OCI-LY3 (cell line): Measurements from ENCODE around the gene FGD5.

Source experiments
- H2AFZ ChIP-seq: fragments of 200-600, 300-600 bp; shearing (Covaris generic); 2 replicates; pipeline ENCODE4 v1.6.0; 2014; ENCODE audit warnings: antibody characterized with exemption, low read depth, low read length
- H3K27ac ChIP-seq: fragments of 200-600, 300-600 bp; sonication (generic); 2 replicates; pipeline ENCODE4 v1.5.1; 2014; ENCODE audit warnings: mild to moderate bottlenecking, low read length, moderate library complexity, mixed read lengths
- H3K27me3 ChIP-seq: fragments of 200-600, 300-600 bp; sonication (generic); 2 replicates; pipeline ENCODE4 v1.6.1; 2014; ENCODE audit warnings: low read depth, low read length, mixed read lengths
- H3K36me3 ChIP-seq: fragments of 200-600, 300-600 bp; sonication (generic); replicated peaks from 2 replicates; pipeline ENCODE3; 2014; ENCODE audit warnings: low read depth, low read length, mixed read lengths
- H3K4me1 ChIP-seq: fragments of 300-600, 200-600 bp; sonication (generic); 2 replicates; pipeline ENCODE4 v1.6.1; 2014; ENCODE audit warnings: low read length, mixed read lengths
- H3K4me2 ChIP-seq: fragments of 200-600, 300-600 bp; sonication (generic); 2 replicates; pipeline ENCODE4 v1.6.1; 2014; ENCODE audit warnings: low read length, mixed read lengths
- H3K4me3 ChIP-seq: fragments of 300-600, 200-600 bp; sonication (generic); 2 replicates; pipeline ENCODE4 v1.5.1; 2014; ENCODE audit warnings: antibody characterized with exemption, mild to moderate bottlenecking, low read length, moderate library complexity
- H3K79me2 ChIP-seq: fragments of 300-600, 200-600 bp; shearing (Covaris generic); 2 replicates; pipeline ENCODE4 v1.6.1; 2014; ENCODE audit warnings: mild to moderate bottlenecking, low read length, mixed read lengths
- H3K9ac ChIP-seq: fragments of 300-600, 200-600 bp; shearing (Covaris generic); 2 replicates; pipeline ENCODE4 v1.6.0; 2014; ENCODE audit warnings: mild to moderate bottlenecking, low read length, moderate library complexity
- H3K9me3 ChIP-seq: fragments of 200-600, 300-600 bp; shearing (Covaris generic); 2 replicates; pipeline ENCODE4 v1.6.1; 2014; ENCODE audit warnings: low read length, mixed read lengths; ENCODE audit not compliant: insufficient read depth
- H4K20me1 ChIP-seq: fragments of 200-600, 300-600 bp; sonication (generic); 2 replicates; pipeline ENCODE4 v1.6.1; 2016; ENCODE audit warnings: low read length, mixed read lengths; ENCODE audit not compliant: insufficient read depth
- EZH2phosphoT487 ChIP-seq: fragments of 200-600 bp; shearing (Covaris generic); IDR thresholded peaks from 2 replicates; pipeline ENCODE4 v1.6.1; 2018; ENCODE audit warnings: antibody characterized with exemption, mixed run types, low read depth
- TF ChIP-seq, protein P1 (sequence below): fragments of 200-600, 300-600 bp; sonication (generic); IDR thresholded peaks from 2 replicates; pipeline ENCODE4 v1.5.1; 2014; ENCODE audit warnings: antibody characterized with exemption, low read length, low read depth

FGD5 gene

DNA sequence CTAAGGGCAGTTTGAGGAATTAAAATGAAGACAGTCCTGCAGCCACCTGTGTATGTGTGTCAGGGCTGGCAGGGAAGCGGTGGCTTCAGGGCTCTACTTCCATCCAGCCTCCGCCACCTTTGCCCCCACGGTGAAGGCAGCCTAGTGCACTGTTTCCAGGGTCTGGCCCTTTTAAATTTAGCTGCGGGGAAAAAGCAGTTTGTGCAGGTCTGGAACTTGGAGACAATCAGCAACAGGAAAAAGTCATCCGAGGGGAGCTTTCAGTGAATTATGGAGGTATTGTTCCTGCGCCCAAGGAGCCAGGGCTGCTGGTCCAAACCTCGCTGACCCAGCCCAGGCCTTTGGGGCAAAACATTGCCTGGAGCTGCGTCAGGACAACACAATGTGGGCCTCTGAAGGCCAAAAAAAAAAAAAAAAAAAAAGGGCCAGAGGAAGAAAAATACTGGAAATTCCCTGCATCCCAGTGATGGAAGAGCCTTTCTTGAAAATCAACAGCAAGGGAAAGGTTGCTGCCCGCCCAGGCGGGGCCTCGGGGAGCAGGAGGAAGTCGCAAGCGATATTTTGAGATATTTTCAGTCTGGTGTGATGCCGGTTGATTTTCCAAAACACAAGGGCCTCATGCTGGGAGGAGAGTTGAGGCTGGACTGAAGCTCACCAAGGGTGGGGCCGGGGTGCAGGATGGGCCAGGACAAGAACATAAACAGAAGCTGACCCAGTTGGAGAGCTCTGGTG lies 25.5 kb upstream of the FGD5 start:
- Histone ChIP-seq H3K36me3 (no peaks in the 10 kb centered on the region), H4K20me1 (no peaks in the 10 kb centered on the region), H3K4me3 (no peak overlapping the region), H3K4me1 (no peaks in the 10 kb centered on the region), H3K27ac (no peak overlapping the region), H3K27me3 (peaks cover 49% of the 10 kb centered on the region), H3K4me2 (no peak overlapping the region), H2AFZ (no peak overlapping the region), H3K9ac (no peak overlapping the region), H3K79me2 (no peaks in the 10 kb centered on the region), H3K9me3 (no peaks in the 10 kb centered on the region)
- TF ChIP-seq, protein P1, sequence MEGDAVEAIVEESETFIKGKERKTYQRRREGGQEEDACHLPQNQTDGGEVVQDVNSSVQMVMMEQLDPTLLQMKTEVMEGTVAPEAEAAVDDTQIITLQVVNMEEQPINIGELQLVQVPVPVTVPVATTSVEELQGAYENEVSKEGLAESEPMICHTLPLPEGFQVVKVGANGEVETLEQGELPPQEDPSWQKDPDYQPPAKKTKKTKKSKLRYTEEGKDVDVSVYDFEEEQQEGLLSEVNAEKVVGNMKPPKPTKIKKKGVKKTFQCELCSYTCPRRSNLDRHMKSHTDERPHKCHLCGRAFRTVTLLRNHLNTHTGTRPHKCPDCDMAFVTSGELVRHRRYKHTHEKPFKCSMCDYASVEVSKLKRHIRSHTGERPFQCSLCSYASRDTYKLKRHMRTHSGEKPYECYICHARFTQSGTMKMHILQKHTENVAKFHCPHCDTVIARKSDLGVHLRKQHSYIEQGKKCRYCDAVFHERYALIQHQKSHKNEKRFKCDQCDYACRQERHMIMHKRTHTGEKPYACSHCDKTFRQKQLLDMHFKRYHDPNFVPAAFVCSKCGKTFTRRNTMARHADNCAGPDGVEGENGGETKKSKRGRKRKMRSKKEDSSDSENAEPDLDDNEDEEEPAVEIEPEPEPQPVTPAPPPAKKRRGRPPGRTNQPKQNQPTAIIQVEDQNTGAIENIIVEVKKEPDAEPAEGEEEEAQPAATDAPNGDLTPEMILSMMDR, result no peak
- no peak for TF ChIP-seq EZH2phosphoT487

DNA sequence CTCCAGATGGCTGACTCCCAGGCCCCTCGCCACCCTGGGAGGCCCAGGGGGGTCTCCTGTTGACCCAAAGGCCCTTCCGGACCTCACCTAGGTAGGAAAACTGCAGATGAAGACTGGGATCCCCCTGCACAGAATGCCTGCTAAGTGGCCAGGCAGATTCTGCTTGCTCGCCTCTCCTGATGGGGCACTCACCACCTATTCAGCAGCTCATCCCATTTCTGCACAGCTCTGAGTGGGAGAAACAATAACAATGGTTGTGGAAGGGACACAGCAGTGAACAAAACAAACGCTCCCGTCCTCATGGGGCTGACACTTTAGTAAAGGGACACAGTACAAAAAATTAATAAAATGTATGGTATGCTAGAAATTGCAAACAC lies 24.9 kb upstream of the FGD5 start:
- Histone ChIP-seq H3K4me1 (no peaks in the 10 kb centered on the region), H3K4me2 (no peak overlapping the region), H3K9ac (no peak overlapping the region), H3K27me3 (peaks cover 53% of the 10 kb centered on the region), H3K79me2 (no peaks in the 10 kb centered on the region), H4K20me1 (no peaks in the 10 kb centered on the region), H3K9me3 (no peaks in the 10 kb centered on the region), H3K4me3 (no peak overlapping the region), H3K27ac (no peak overlapping the region), H3K36me3 (no peaks in the 10 kb centered on the region), H2AFZ (no peak overlapping the region)
- TF ChIP-seq, protein P1, result no peak
- TF ChIP-seq EZH2phosphoT487, result no peak

DNA sequence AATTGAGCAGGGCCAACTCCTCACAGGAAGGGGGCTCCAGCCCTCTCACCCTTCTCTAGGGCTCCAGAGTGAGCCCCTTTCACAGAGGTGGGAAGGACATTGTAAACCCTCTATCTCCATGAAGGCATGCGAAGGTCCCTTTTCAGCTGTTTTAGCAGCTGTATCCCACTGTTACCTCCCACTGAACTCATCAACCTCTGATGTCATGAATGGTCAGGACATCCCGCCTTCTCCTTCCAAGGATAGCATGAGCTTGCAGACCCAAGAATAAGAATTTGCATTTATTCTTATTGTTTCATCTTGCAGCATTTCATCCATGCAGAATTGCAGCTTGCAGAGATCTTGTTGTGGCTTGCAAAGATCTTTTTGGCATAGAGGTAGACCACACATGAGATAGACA lies 24.3 kb upstream of the FGD5 start:
- Histone ChIP-seq H2AFZ (no peak overlapping the region), H3K4me1 (no peaks in the 10 kb centered on the region), H3K27me3 (peaks cover 59% of the 10 kb centered on the region), H3K79me2 (no peaks in the 10 kb centered on the region), H3K9me3 (no peaks in the 10 kb centered on the region), H3K27ac (no peak overlapping the region), H3K4me3 (no peak overlapping the region), H3K36me3 (no peaks in the 10 kb centered on the region), H4K20me1 (no peaks in the 10 kb centered on the region), H3K9ac (no peak overlapping the region), H3K4me2 (no peak overlapping the region)
- TF ChIP-seq, protein P1, result no peak
- TF ChIP-seq EZH2phosphoT487, result no peak

DNA sequence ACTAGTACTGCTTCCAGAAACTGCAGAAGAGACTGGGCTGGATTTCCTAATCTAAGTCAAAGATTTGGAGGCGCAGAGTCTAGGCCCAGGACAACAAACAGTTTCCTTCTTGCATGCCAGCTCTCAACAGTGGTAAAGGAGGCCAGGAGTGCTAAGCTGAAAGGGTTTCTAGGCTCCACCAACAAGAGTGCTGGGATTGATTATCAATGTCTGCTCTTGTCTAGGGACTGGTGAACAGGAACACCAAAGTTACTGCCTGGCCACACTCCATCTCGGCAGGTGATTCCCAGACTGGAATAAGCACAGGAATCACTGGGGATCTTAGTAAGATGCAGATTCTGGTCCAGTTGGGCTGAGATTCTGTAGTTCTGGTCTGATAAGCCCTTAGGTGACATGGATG lies 22.8 kb upstream of the FGD5 start:
- H3K9me3 ChIP-seq, result no peaks in the 10 kb centered on the region
- peaks cover 72% of the 10 kb centered on the region for H3K27me3 ChIP-seq
- H2AFZ ChIP-seq, result no peak overlapping the region
- no peak overlapping the region for H3K4me3 ChIP-seq
- H4K20me1 ChIP-seq, result no peaks in the 10 kb centered on the region
- H3K4me1 ChIP-seq, result no peaks in the 10 kb centered on the region
- TF ChIP-seq, protein P1, result no peak
- no peak for TF ChIP-seq EZH2phosphoT487
- no peaks in the 10 kb centered on the region for H3K36me3 ChIP-seq
- H3K79me2 ChIP-seq, result no peaks in the 10 kb centered on the region
- H3K9ac ChIP-seq, result no peak overlapping the region
- no peak overlapping the region for H3K4me2 ChIP-seq
- no peak overlapping the region for H3K27ac ChIP-seq
